Transverse colon (tissue), 4 donors: Measurements from ENCODE around the gene PRPH. TPM values are rescaled to one million over a fixed set of nuclear protein-coding genes. Genes with fewer than 3 reads are reported as not detected.

Experiments used
- DNase-seq: peaks from one replicate; pipeline ENCODE4 v3.0.0-alpha.2; 2019
- H3K27ac ChIP-seq, 4 donors: fragments of 200-600 bp; sonication (generic); 2 replicates each; pipeline ENCODE4 v1.5.1; 2016 to 2018; ENCODE audit warnings: inconsistent platforms in 4 of 4
- H3K27me3 ChIP-seq: fragments of 200-600 bp; sonication (generic); 2 replicates; pipeline ENCODE4 v1.5.1; 2017; ENCODE audit warnings: inconsistent platforms
- H3K36me3 ChIP-seq, 4 donors: fragments of 200-600 bp; sonication (generic); 2 replicates each; pipeline ENCODE4 v1.5.1; 2017 to 2019; ENCODE audit warnings: inconsistent platforms in 4 of 4
- H3K4me1 ChIP-seq, 4 donors: fragments of 200-600 bp; sonication (generic); 2 replicates each; pipeline ENCODE4 v1.5.1; 2017 to 2020; ENCODE audit warnings: inconsistent platforms in 4 of 4
- H3K4me3 ChIP-seq, 4 donors: fragments of 200-600 bp; sonication (generic); 1 replicate in 1 of 4; 2 replicates in 3 of 4; pipeline versions ENCODE4 v1.5.1 to v1.6.1; 2017 to 2019; ENCODE audit warnings: inconsistent platforms in 4 of 4
- H3K9me3 ChIP-seq, 2 donors: fragments of 200-600 bp; sonication (generic); 2 replicates each; pipeline ENCODE4 v1.5.1; 2017 to 2019; ENCODE audit warnings: inconsistent platforms in 2 of 2
- CTCF ChIP-seq, 5 experiments: fragments of 200-600 bp in 3 of 5; fragments of 450-650 bp in 2 of 5; sonication (generic) in 3 of 5; IDR thresholded peaks; 1 replicate in 2 of 5; 2 replicates in 3 of 5; pipeline ENCODE4 v1.5.1; 2016 to 2017; ENCODE audit warnings: antibody characterized with exemption in 5 of 5, inconsistent platforms in 3 of 5, mild to moderate bottlenecking in 2 of 5, moderate library complexity in 1 of 5
- EP300 ChIP-seq: sonication (generic); formaldehyde crosslinking; IDR thresholded peaks from one replicate; pipeline ENCODE4 v1.6.1; 2017; ENCODE audit warnings: antibody characterized with exemption, low read depth
- POLR2A ChIP-seq: fragments of 450-650 bp; IDR thresholded peaks from one replicate; pipeline ENCODE4 v1.6.1; 2016; ENCODE audit warnings: antibody characterized with exemption, mild to moderate bottlenecking, moderate library complexity
- POLR2AphosphoS5 ChIP-seq, 3 donors: sonication (generic); formaldehyde crosslinking; IDR thresholded peaks; one replicate each; pipeline ENCODE4 v1.6.1; 2016; ENCODE audit warnings: antibody characterized with exemption in 3 of 3
- WGBS, 2 donors: methylation state at CpG; one replicate each; pipeline ENCODE4 v1.1.5; 2018; ENCODE audit warnings: low coverage in 1 of 2; 5-methylcytosine and 5-hydroxymethylcytosine counted together
- in situ Hi-C, 4 donors: fragments of 200-750 bp; cut with MboI; loops; one replicate each; pipeline versions ENCODE4 v1.15.0 to v1.15.1; 2017; ENCODE audit warnings: low sequenced_read_pairs in 3 of 4, low pct_ligation_motif_present in 1 of 4, low pct_unique_long_range_greater_than_20kb in 1 of 4
- intact Hi-C: fragments of 100-400 bp; cut with DNase I; formaldehyde crosslinking; loops from one replicate; pipeline ENCODE4 v1.15.1; 2023; ENCODE audit warnings: low total_unique reads
- total RNA-seq, 4 donors: library from RNA; depleted of rRNA; stranded (reverse); fragments of >200 nt; gene quantifications; one replicate each; pipeline ENCODE4 v1.1.0, GENCODE V29; 2016

The PRPH gene
- total RNA-seq, 4 donors from 2014 or later = 7.9 to 18.7 (median 10.5) TPM

GRCh38 chr12:49293056-49293956 lies 1.6 kb upstream of the PRPH start:
- no peak overlapping the region for H3K4me3 ChIP-seq
- H3K9me3 ChIP-seq = no peaks in the 10 kb centered on the region
- 40% methylated on average over 18 of the region's 18 CpGs; no CpG with 5 or more reads in 1 of the 2 donors for WGBS, 2 donors
- no peaks in the 10 kb centered on the region for H3K36me3 ChIP-seq
- intact Hi-C loops = loop anchor here (5.0 kb wide), 1 partner anchor 49 kb away; no protein-coding TSS in a partner anchor
- no peak overlapping the region for H3K27ac ChIP-seq
- peaks cover 12 to 33% (median 28%) of the 10 kb centered on the region in 4 donors for H3K4me1 ChIP-seq
- H3K27me3 ChIP-seq = peaks cover 53% of the 10 kb centered on the region
- no peak for TF ChIP-seq EP300
- no peak for TF ChIP-seq POLR2AphosphoS5 (IDR thresholded peaks at IDR 0.05)
- no peak for TF ChIP-seq POLR2A
- no peak for TF ChIP-seq CTCF (IDR thresholded peaks at IDR 0.05)
- in situ Hi-C loops = no loop called here
- no peak for DNase-seq

- WGBS, 2 donors = 60 to 83% methylated on average over 1 to 8 of the region's 8 CpGs
- in situ Hi-C loops (no loop called here), intact Hi-C loops (loop anchor here (5.0 kb wide), 1 partner anchor 48 kb away; no protein-coding TSS in a partner anchor)
- H3K27ac ChIP-seq = no peak overlapping the region
- no peak for DNase-seq
- no peaks in the 10 kb centered on the region for H3K36me3 ChIP-seq
- TF ChIP-seq EP300 (no peak), CTCF (IDR thresholded peaks at IDR 0.05) (no peak), POLR2A (no peak), POLR2AphosphoS5 (IDR thresholded peaks at IDR 0.05) (no peak)
- no peak overlapping the region for H3K4me3 ChIP-seq
- H3K9me3 ChIP-seq = no peaks in the 10 kb centered on the region
- peaks cover 12 to 33% (median 28%) of the 10 kb centered on the region in 4 donors for H3K4me1 ChIP-seq
- peaks cover 57% of the 10 kb centered on the region for H3K27me3 ChIP-seq
Measured at GRCh38 chr12:49294086-49294803, 702 bp upstream of the PRPH start.

GRCh38 chr12:49294804-49295081 lies 204 bp upstream of the PRPH start:
- no peak for DNase-seq
- Histone ChIP-seq H3K27me3 (peaks cover 60% of the 10 kb centered on the region), H3K4me3 (no peak overlapping the region), H3K9me3 (no peaks in the 10 kb centered on the region), H3K36me3 (no peaks in the 10 kb centered on the region), H3K4me1 (peaks cover 12 to 33% (median 28%) of the 10 kb centered on the region in 4 donors), H3K27ac (no peak overlapping the region)
- no peak for TF ChIP-seq POLR2AphosphoS5 (IDR thresholded peaks at IDR 0.05)
- no peak for TF ChIP-seq EP300
- TF ChIP-seq CTCF (IDR thresholded peaks at IDR 0.05) = no peak
- no peak for TF ChIP-seq POLR2A
- intact Hi-C loops (loop anchor here (5.0 kb wide), 1 partner anchor 48 kb away; no protein-coding TSS in a partner anchor), in situ Hi-C loops (no loop called here)
- WGBS, 2 donors = 45% methylated on average over 5 of the region's 5 CpGs; no CpG with 5 or more reads in 1 of the 2 donors
